Stomach smooth muscle (tissue), 2 donors: Measurements from ENCODE around the gene PLPP7.
"Not testable (repeated sequence)": the region's sequence is repeated elsewhere in the genome, so short reads cannot be mapped to it uniquely, and the experiment has no call there.

Experiments used
- H3K27ac ChIP-seq: one replicate; pipeline ENCODE4 v1.7.0; 2013; ENCODE audit warnings: mild to moderate bottlenecking, low read length, inconsistent platforms
- H3K27me3 ChIP-seq, 2 donors: one replicate each; pipeline ENCODE4 v1.7.0; 2013; ENCODE audit warnings: low read length in 2 of 2; ENCODE audit not compliant: insufficient read depth in 2 of 2, control insufficient read depth in 1 of 2
- H3K36me3 ChIP-seq, 2 donors: one replicate each; pipeline ENCODE4 v1.7.0; 2013; ENCODE audit warnings: low read length in 2 of 2; ENCODE audit not compliant: control insufficient read depth in 2 of 2, insufficient read depth in 2 of 2
- H3K4me1 ChIP-seq: one replicate; pipeline ENCODE4 v1.7.0; 2013; ENCODE audit warnings: low read length; ENCODE audit not compliant: control insufficient read depth, insufficient read depth
- H3K4me3 ChIP-seq, 2 donors: one replicate each; pipeline ENCODE4 v1.7.0; 2013; ENCODE audit warnings: low read length in 2 of 2
- H3K9ac ChIP-seq, 2 donors: one replicate each; pipeline ENCODE4 v1.7.0; 2013; ENCODE audit warnings: low read length in 2 of 2, mild to moderate bottlenecking in 1 of 2
- H3K9me3 ChIP-seq, 2 donors: one replicate each; pipeline ENCODE4 v1.7.0; 2013; ENCODE audit warnings: low read length in 2 of 2; ENCODE audit not compliant: control insufficient read depth in 2 of 2
- donor health status: healthy.
- donor health status: Pancreatic carcinoma.

The PLPP7 gene

DNA sequence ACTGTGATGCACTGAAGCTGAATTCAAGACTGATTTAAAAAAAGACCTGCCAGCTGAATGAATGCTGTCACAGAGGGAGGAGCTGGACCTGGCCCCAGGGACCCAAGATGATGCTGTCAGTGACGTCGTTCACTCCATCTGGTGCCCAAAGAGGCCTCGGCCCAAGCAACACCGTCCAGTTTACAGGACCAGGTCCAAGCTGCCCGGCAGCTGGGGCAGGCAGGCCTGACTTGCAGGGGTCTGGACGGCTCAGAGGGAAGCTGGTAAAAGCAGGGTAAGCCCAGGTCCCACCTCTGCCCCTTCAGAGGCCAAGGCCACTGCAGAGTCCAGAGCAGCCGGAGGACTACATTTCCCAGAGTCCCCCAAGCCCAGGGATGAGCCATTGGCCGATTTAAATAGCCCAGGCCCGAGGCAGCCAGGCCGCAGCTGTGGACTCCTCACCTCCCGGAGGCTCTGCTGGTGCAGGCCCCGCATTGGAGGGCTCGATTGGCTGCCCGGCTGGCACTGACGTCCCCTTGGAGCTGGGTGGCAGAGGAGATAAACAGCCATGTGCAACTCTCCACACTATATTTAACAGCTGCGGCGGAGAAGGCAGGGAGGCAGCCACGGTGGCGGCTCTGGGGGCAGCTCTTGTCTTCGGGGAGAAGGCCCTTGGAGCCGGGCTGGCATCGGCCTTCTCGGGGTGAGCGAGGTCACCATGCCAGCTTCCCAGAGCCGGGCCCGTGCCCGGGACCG, at the start of gene PLPP7:
PLPP7 (plus strand) TSS at position 423 of the 735 bp plus-strand sequence; CDS start at position 698, 275 bp downstream.
- Histone ChIP-seq H3K27ac (peak within 1 kb of the TSS; percentile 37), H3K9ac (peak within 1 kb of the TSS; percentile 70 to 80), H3K36me3 (peaks cover 0 to 3% of the 10 kb centered on the region in 2 donors), H3K9me3 (no peaks in the 10 kb centered on the region), H3K4me1 (peaks cover 21% of the 10 kb centered on the region), H3K27me3 (no peaks in the 10 kb centered on the region), H3K4me3 (peak within 1 kb of the TSS; percentile 65 to 81)

DNA sequence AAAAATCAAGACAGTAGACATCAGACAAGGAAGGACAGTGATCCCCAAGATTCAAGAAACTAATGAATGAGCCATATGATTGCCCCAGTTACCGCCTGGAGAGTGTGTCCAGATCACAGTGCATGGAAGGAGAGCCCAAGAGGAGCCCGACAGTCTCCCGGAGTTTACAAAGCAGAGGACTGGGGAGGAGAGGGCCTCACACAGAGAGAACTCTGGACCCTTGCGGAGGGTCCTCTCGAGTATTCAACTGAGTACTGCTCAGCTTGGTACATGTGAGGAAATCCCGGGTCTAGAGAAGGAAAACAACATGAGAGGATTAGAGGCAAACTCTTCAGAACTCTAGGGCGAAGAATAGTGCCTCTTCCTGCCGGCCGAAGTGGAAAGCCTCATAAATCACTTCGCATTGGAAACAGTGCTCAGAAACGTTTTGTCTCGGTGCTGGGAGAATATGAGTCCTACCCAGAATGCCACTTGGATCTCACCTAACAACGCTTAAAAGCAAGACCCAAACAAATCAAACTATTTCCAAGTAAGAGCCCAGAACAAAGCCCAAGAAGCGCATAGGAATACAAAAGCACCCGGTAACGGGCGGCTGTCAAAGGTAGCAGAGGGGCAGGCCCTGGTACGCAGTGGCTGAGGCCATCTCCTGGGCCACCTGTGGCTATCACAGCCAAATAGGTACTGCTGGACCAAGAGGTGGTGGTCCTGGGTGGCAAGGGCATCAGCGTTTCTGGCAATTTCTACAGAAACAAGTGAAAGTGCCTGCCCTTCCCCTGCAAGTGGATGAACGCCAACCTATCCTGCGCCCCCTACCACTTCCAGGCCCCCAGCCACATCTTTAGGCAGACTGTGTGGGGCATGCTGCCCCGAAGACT, 49.2 kb upstream of the PLPP7 start:
- Histone ChIP-seq H3K36me3 (peaks cover 1 to 2% of the 10 kb centered on the region in 2 donors), H3K27ac (no peak overlapping the region), H3K9me3 (peaks cover 0 to 4% of the 10 kb centered on the region in 2 donors), H3K4me1 (peaks cover 12% of the 10 kb centered on the region), H3K9ac (no peak overlapping the region), H3K4me3 (no peak overlapping the region), H3K27me3 (peaks cover 2 to 3% of the 10 kb centered on the region in 2 donors)

DNA sequence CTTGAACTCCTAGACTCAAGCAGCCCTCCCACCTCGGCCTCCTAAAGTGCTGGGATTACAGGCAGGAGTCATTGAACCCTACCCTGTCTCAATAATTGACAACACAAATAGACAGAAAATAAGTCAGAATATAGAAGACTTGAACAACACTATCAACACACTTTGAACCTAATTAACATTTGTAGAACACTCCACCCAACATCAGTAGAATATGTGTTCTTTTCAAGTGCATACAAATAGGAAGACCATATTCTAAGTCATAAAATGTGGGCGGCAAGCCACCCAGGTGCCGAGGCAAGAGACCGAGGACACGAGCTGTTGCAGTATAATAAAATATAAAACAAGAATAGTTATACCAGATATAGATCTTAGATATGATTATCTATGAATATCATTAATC, 45.2 kb upstream of the PLPP7 start:
- H3K4me3 ChIP-seq, H3K4me1 ChIP-seq, H3K27me3 ChIP-seq, H3K9me3 ChIP-seq, H3K9ac ChIP-seq, H3K36me3 ChIP-seq, H3K27ac ChIP-seq: not testable (repeated sequence)

DNA sequence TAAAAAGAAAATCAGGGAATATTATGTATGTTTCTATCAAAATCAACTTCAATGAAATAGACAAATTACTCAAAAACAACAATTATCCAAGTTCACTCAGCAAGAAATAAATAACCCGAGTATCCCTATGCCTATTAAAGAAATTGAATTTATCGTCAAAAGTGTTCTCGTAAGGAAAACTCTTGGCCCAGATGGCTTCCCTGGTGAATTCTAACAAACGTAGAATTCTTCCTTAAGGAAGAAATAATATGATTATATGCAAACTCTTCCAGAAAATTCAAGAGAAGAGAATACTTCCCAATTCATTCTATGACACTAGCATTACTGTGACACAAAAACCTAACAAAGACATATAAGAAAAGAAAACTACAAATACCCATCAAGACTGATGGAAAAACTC, 42.9 kb upstream of the PLPP7 start:
- peaks cover 0 to 4% of the 10 kb centered on the region in 2 donors for H3K9me3 ChIP-seq
- no peaks in the 10 kb centered on the region for H3K36me3 ChIP-seq
- no peak overlapping the region for H3K4me3 ChIP-seq

DNA sequence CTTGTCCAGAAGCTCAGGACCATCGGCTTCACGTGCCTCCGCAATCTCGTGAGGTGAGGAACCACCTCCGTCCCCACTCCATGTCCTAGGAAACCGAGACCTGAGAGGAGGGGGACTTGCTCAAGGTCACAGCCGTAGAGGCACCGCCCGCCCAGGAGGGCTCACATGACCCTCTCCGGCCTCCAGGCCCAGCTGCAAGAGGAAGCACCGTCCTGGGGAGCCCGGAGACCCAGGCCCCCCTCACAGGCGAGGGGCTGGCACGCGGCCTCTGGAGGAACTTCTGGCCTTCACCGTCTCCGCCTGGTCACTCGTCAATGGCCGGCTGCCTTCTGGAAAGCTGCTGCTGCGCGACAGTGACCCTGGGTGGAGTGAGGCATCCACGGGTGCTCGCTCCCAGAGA, 37.4 kb upstream of the PLPP7 start:
- Histone ChIP-seq H3K4me3 (no peak overlapping the region), H3K9ac (no peak overlapping the region), H3K9me3 (no peaks in the 10 kb centered on the region), H3K36me3 (no peaks in the 10 kb centered on the region), H3K27me3 (no peaks in the 10 kb centered on the region), H3K27ac (no peak overlapping the region), H3K4me1 (peaks cover 11% of the 10 kb centered on the region)

More for the DNA sequence above, 42.9 kb upstream of the PLPP7 start:
- Histone ChIP-seq H3K9ac (no peak overlapping the region), H3K4me1 (no peaks in the 10 kb centered on the region), H3K27ac (no peak overlapping the region), H3K27me3 (no peaks in the 10 kb centered on the region)

DNA sequence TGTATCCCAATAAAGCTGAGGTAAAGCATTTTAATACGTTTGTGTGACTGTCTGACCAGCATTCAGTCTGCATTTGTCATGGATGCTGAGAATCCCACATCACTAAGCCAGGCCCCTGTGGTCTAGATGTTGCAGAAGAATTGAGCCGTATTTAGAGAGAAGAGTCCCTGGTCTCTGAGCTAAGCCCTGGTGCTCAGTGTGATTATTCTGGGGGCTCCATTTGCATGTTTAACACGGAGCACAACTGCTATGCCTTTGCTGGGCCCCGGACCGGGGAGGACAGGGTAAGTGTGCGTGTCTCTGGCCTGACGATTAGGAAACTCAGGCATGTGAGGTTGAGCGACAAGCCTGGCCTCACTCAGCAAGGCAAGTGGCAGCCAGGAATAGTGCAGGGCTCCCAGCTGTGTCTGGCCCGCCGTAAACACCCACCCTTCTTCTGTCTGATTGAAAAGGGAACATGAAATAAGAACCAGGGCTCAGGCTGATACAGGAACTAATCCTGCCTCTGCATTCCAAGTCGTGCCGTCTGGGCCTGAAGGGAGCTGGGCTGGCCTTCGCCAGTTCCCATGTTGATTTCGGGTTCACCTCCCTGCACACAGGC, 35.5 kb upstream of the PLPP7 start:
- H3K9me3 ChIP-seq, result no peaks in the 10 kb centered on the region
- H3K4me3 ChIP-seq, result no peak overlapping the region
- no peak overlapping the region for H3K9ac ChIP-seq
- no peak overlapping the region for H3K27ac ChIP-seq
- H3K4me1 ChIP-seq, result peaks cover 11% of the 10 kb centered on the region
- no peaks in the 10 kb centered on the region for H3K36me3 ChIP-seq
- H3K27me3 ChIP-seq, result no peaks in the 10 kb centered on the region

DNA sequence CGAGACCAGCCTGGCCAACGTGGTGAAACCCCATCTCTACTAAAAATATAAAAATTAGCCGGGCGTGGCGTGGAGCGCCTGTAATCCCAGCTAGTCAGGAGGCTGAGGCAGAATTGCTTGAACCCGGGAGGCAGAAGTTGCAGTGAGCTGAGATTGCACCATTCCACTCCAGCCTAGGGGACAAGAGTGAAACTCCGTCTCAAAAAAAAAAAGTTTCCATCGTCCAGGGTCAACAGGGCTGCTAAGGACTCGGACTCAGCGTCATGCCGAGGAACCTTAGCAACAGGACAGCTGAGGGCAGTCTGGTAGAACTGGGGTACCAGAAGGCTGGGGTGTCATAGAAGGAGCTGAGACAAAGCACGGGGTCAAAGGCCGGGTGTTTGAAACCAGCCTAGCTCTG, 34.9 kb upstream of the PLPP7 start:
- no peaks in the 10 kb centered on the region for H3K27me3 ChIP-seq
- H3K9ac ChIP-seq, result no peak overlapping the region
- H3K36me3 ChIP-seq, result no peaks in the 10 kb centered on the region
- H3K27ac ChIP-seq, result no peak overlapping the region
- no peaks in the 10 kb centered on the region for H3K9me3 ChIP-seq
- H3K4me1 ChIP-seq, result peaks cover 11% of the 10 kb centered on the region
- no peak overlapping the region for H3K4me3 ChIP-seq

DNA sequence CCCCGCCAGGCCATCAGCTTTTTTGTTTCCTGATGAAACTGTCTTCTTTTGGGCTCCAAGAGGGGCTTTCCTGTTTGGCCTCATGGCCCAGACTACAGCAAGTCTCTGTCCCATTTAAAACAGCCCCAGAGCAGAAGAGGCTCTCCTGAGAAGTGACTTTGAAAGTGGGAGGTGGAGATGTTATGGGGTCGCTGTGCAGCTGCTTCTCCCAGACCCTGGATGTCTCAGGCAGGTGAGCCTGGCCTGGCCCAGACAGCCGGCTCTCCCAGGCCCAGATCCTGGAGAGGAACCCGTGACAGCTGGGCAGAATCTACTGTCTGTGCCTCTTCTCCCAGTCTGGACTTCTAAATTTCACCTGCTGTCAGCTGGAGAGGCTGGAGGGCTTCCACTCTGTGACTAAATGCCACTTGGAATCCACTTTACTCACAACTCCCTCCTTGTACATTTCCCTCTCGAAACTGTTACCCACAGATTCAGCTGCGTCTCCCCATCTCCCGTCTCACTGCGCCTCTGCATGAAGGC, 33.8 kb upstream of the PLPP7 start:
- peak overlapping the region in 1 of 2 donors; percentile 15 for H3K4me3 ChIP-seq
- H3K9ac ChIP-seq, result no peak overlapping the region
- no peak overlapping the region for H3K27ac ChIP-seq
- no peaks in the 10 kb centered on the region for H3K27me3 ChIP-seq
- H3K4me1 ChIP-seq, result peaks cover 11% of the 10 kb centered on the region
- no peaks in the 10 kb centered on the region for H3K36me3 ChIP-seq
- no peaks in the 10 kb centered on the region for H3K9me3 ChIP-seq

DNA sequence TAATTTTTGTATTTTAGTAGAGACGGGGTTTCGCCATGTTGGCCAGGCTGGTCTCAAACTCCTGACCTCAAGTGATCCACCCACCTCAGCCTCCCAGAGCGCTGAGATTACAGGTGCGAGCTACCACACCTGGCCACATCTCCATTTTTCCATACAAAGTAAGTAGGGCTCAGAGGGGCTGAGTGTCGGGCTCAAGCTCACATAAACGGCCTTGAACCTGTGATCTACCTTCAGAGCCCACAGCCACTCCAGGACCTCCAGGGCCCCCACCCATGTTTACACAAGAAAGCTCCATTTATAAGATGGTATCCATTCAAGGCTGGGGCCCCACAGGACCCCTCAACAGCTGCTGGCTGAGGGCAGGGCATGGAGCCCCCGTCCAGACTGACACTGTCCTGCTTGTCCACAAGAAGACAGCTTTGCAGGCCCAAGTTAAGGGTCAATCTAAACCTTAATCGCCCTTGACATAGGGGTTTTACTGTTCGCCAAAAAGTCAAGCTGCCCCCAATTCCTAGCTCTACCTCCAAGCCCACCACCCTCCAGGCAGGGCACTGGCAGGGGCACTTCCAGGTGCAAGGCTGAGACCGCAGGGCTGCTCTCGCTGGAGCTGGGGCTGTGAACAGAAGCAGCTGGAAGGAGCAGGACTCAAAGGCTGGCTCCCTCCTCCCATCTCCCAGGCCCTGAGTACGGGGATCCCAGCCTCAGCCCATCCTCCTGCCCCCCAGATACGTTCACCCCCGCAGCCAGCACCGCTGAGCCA, 32.1 kb upstream of the PLPP7 start:
- H3K36me3 ChIP-seq, result no peaks in the 10 kb centered on the region
- no peaks in the 10 kb centered on the region for H3K9me3 ChIP-seq
- H3K9ac ChIP-seq, result no peak overlapping the region
- peaks cover 11% of the 10 kb centered on the region for H3K4me1 ChIP-seq
- H3K4me3 ChIP-seq, result no peak overlapping the region
- H3K27me3 ChIP-seq, result no peaks in the 10 kb centered on the region
- H3K27ac ChIP-seq, result no peak overlapping the region

DNA sequence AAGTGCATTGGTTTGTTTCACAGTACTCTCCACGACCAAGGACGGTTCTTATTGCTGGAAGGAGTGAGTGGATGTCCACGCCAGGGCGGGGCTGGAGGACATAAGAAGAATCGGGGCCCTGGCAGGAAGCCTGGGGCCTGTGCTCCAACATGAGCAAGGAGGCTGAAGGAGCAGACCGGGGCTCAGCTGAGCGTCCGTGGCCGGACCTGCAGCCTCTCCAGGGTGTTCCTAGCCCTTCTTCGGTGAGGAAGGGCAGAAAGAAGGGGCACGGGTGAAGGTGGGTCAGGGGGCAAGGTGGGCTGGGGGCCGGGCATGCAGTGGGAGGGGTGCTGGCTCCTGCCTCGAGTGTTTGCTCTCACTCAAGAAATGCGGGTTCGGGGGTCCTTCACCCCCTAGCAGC, 31.3 kb upstream of the PLPP7 start:
- H3K4me3 ChIP-seq, result no peak overlapping the region
- H3K4me1 ChIP-seq, result peaks cover 11% of the 10 kb centered on the region
- H3K27ac ChIP-seq, result no peak overlapping the region
- no peak overlapping the region for H3K9ac ChIP-seq
- no peaks in the 10 kb centered on the region for H3K9me3 ChIP-seq
- no peaks in the 10 kb centered on the region for H3K27me3 ChIP-seq
- no peaks in the 10 kb centered on the region for H3K36me3 ChIP-seq
